LNCaP clone FGC (cell line): Measurements from ENCODE around the gene MYO10.
A peak's percentile ranks its signal among the peaks of the same experiment; 100 is the strongest.

Experiments used
- DNase-seq: peaks from one replicate; pipeline ENCODE4 v3.0.0-alpha.2; 2011; ENCODE audit warnings: low read depth
- H3K4me3 ChIP-seq: 2 replicates; pipeline ENCODE4 v1.5.1; 2011; ENCODE audit warnings: mild to moderate bottlenecking, low read depth, low read length, control low read depth
- CTCF ChIP-seq: IDR thresholded peaks from 2 replicates; pipeline ENCODE4 v1.5.1; 2012; ENCODE audit warnings: mild to moderate bottlenecking; ENCODE audit not compliant: control insufficient read depth, insufficient read depth; ENCODE audit errors: extremely low read depth

MYO10 gene

DNA sequence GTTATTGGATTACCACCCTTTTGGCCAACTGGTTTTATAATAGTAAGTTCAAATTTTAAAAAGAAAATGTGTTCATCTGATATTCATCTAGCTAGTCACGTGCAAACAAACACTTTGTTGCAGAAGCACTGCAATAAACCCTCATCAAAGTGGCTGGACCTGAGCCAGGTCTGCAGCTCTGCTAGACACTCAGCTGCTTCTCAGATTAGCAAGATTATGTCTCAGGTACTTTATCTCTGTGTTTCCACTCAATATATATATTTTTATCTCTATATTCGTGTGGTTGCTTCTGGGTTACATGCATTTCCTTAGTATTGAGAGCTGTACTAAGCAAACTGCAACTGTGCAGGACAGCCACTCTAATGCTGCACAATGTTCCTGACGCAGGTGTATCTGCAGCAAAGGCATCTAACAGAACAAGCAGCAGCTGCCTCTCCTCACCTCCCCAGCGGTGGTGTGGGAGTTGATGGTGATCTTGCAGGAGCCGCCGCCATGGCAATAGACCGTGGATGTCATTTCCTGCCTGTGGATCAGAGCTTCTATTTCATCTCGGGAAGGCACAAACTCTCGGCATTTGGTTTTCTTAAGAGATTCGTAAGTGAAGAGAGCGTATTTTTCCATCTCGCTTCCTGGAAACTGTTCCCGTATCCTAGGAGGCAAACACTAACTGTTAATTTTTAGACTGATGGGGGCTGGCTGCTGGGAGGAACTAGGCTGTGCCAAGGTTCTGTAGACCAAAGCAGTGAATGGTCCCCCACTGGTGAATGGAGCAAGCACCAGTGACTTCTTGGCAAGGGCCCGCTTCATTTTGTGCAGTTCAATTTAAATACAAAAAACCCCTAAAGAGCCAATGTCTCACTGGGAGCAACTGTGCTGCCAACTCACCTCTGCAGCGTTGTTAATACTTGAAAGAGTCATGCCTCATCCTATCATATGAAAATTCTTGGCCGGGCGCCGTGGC, 262.6 kb downstream of the MYO10 start:
- no peak overlapping the region for H3K4me3 ChIP-seq
- TF ChIP-seq CTCF: no peak
- DNase-seq: peak; percentile 17

DNA sequence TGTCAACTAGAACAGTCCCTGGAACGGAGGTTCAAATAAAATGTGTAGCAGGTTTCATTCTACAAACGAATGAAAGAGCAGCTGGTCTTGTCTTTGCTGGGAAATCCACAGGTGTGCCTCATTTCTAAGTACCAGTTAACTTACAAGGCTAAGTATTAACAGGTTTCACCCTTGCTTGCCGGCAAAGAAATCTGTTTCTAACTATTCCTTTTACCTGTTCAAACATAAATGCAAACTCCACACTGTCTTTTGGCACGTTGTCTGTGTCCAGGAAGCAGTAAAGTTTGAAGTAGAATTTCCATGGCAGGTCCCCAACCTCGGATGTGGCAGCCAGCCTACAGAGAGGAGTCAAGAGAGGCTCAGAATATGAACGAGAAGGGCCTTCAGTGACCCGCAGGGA, 264.9 kb downstream of the MYO10 start:
- TF ChIP-seq CTCF: no peak
- DNase-seq: peak; percentile 58
- no peak overlapping the region for H3K4me3 ChIP-seq

DNA sequence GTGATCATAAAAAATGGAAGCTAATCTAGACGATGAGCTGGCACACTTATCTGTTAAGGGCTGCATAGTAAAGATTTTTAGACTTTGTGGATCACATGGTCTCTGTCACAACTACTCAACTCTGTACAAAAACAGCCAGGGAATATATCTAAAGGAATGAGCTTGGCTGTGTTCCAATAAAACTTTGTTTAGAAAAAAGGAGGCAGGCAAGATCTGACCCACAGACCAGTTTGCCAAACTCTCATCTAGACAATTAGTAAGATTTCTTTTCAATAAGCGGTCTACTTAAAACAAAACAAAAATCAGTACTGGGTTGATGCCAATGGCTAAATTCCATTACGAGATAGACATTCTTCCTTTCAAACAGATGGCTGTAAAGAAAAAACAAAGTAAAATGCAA, 266.3 kb downstream of the MYO10 start:
- TF ChIP-seq CTCF: no peak
- H3K4me3 ChIP-seq: no peak overlapping the region
- DNase-seq: no peak

DNA sequence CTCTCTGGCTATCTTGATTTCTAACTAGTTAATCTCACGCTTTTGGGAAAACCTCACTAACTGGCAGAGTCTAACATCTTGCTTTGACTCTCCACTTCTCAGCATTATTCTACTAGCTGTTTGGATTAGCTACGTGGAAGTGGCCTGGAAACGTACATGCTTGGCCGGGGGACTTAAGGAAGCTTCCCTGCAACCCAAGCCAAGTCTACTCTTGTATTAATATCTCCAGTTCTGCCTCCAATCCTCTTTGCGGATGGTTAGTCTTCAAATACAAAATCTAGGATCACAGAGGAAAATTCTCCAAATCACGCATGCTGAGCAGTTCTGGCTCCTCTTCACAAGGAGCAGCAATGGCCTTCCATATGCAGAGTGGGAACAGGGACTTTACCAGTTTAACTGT, 267.5 kb downstream of the MYO10 start:
- no peak for DNase-seq
- no peak for TF ChIP-seq CTCF
- H3K4me3 ChIP-seq: no peak overlapping the region

GRCh38 chr5:16668194-16668593, 267.9 kb downstream of the MYO10 start:
- no peak for DNase-seq
- H3K4me3 ChIP-seq: no peak overlapping the region
- no peak for TF ChIP-seq CTCF

- peak; percentile 91 for TF ChIP-seq CTCF
- H3K4me3 ChIP-seq: no peak overlapping the region
- peak; percentile 59 for DNase-seq
Observed at GRCh38 chr5:16666883-16667398, 269.1 kb downstream of the MYO10 start.
